Heart right ventricle (tissue), 16 donors: ENCODE results near the gene ACBD5. TPM values are rescaled to one million over a fixed set of nuclear protein-coding genes. Genes with fewer than 3 reads are reported as not detected.

ENCODE experiments used
- ATAC-seq, 8 donors: fragments of 200-7000 bp; cut with Tn5 transposase; one replicate each; pipeline ENCODE4 v1.9.1; 2020; ENCODE audit warnings: mild to moderate bottlenecking in 8 of 8, moderate library complexity in 8 of 8, moderate number of reproducible peaks in 1 of 8
- DNase-seq, 2 donors: peaks; one replicate each; pipeline ENCODE4 v3.0.0-alpha.2; 2020
- H3K27ac ChIP-seq, 10 donors: fragments of 200-600 bp; sonication (generic) in 2 of 10; one replicate each; pipeline versions ENCODE4 v1.5.0 to v1.8.0; 2020 to 2022; ENCODE audit warnings: mild to moderate bottlenecking in 3 of 10
- H3K27me3 ChIP-seq, 7 donors: fragments of 200-600 bp; one replicate each; pipeline ENCODE4 v1.8.0; 2021 to 2022; ENCODE audit warnings: mild to moderate bottlenecking in 2 of 7
- H3K36me3 ChIP-seq, 9 donors: fragments of 200-600 bp; sonication (generic) in 1 of 9; one replicate each; pipeline versions ENCODE4 v1.5.0 to v1.8.0; 2020 to 2022; ENCODE audit warnings: mild to moderate bottlenecking in 2 of 9
- H3K4me1 ChIP-seq, 9 donors: fragments of 200-600 bp; sonication (generic) in 1 of 9; one replicate each; pipeline versions ENCODE4 v1.5.0 to v1.8.0; 2020 to 2022; ENCODE audit warnings: mild to moderate bottlenecking in 4 of 9
- H3K4me3 ChIP-seq, 10 donors: fragments of 200-600 bp; sonication (generic) in 2 of 10; one replicate each; pipeline versions ENCODE4 v1.5.0 to v1.8.0; 2020 to 2022; ENCODE audit warnings: mild to moderate bottlenecking in 7 of 10, moderate library complexity in 2 of 10
- H3K9me3 ChIP-seq, 11 donors: fragments of 200-600 bp in 10 of 11; sonication (generic) in 2 of 11; one replicate each; pipeline versions ENCODE4 v1.5.0 to v1.8.0; 2013 to 2022; ENCODE audit warnings: mild to moderate bottlenecking in 2 of 11, control low read depth in 1 of 11, moderate library complexity in 1 of 11
- CTCF ChIP-seq, 9 donors: fragments of 200-600 bp; sonication (generic) in 2 of 9; IDR thresholded peaks; one replicate each; pipeline versions ENCODE4 v1.5.0 to v1.8.0; 2021 to 2022; ENCODE audit warnings: antibody characterized with exemption in 9 of 9, mild to moderate bottlenecking in 5 of 9, moderate library complexity in 1 of 9
- WGBS, 2 donors: extraction: QIAGEN DNeasy Blood & Tissue Kit; methylation state at CpG; one replicate each; pipeline ENCODE4 v1.1.7; 2013; ENCODE audit warnings: inconsistent platforms in 1 of 2; 5-methylcytosine and 5-hydroxymethylcytosine counted together
- intact Hi-C, 10 donors: fragments of 100-400 bp; cut with DNase I; formaldehyde crosslinking; loops; one replicate each; pipeline versions ENCODE4 v1.11.1 to v1.14.2; 2022
- polyA plus RNA-seq, 2 donors: library from polyadenylated mRNA; stranded (reverse); fragments of 200-250 nt; gene quantifications; one replicate each; pipeline ENCODE4 v1.2.3, GENCODE V29; 2013
- total RNA-seq, 10 donors: library from RNA; stranded (reverse); fragmentation: NEBNext Ultra II Directional in 3 of 10; extraction: Animal tissue kit (Norgen Biotek cat#: 25700) in 3 of 10; gene quantifications; one replicate each; pipeline versions ENCODE4 v1.2.1 to v1.2.4, GENCODE V29; 2021 to 2023
- donor health status: Arrhythmogenic right ventricular cardiomyopathy.
- donor health status: ischemic (EF 13 %, LVEDD 7.1; RV severe dilation, severe dysfunction).
- donor health status: healthy with polysubstance abuse.
- donor health status: DM: no; HTN: yes; CAD: no.
- donor health status: DM: no; HTN: no; CAD: no.
- donor health status: ischemic (EF 25% LVEDD 6.9; RV normal size, moderate dysfunction).
- donor health status: ischemic (EF 25% LVEDD 5.7; RV mildly dilated, moderate dysfunction).
- donor health status: healthy.
- donor health status: DM: yes; HTN: yes; CAD: no.
- donor health status: Ischemic cardiomyopathy.
- donor health status: ischemic (EF 35%, LVEDD 5.7; RV mildly dilated, moderate dysfunction).
- donor health status: nonischemic (EF 11% LVEDD 7.7; RV severe dilation, severe dysfunction).
- donor health status: DM: yes; HTN: yes; CAD: no.
- donor health status: PGD.
- donor health status: ischemic (EF 29% LVEDD 5.4; RV normal size, mild dysfunction).
- donor health status: nonischemic (EF 23%, LVEDD 6.1; RV moderate dilation, normal function).

ACBD5 gene
- total and polyA plus RNA-seq, 12 donors, result 14.6 to 93.3 (median 72.7) TPM

- no peak overlapping the region for H3K4me3 ChIP-seq
- WGBS, 2 donors, result 77 to 79% methylated on average over 5 of the region's 5 CpGs
- peaks cover 0 to 5% (median 0%) of the 10 kb centered on the region in 9 donors for H3K4me1 ChIP-seq
- H3K36me3 ChIP-seq, result peaks cover 0 to 84% (median 18%) of the 10 kb centered on the region in 9 donors
- intact Hi-C loops, result loop anchor here in 6 of 10 donors (2.0 to 10.0 kb wide), 4 partner anchors 61 to 141 kb away; no protein-coding TSS in a partner anchor
- peak; percentile 35 to 70 (median 59) for TF ChIP-seq CTCF (IDR thresholded peaks at IDR 0.05)
- DNase-seq (peak in 1 of 2 donors; percentile 39), ATAC-seq (no peak)
- no peak overlapping the region for H3K27ac ChIP-seq
- no peaks in the 10 kb centered on the region for H3K27me3 ChIP-seq
- H3K9me3 ChIP-seq, result no peaks in the 10 kb centered on the region
These were observed 16.6 kb downstream of the ACBD5 start for GRCh38 chr10:27223964-27224363.

- no peak for ATAC-seq
- H3K4me3 ChIP-seq, result no peak overlapping the region
- intact Hi-C loops, result loop anchor here in 1 of 10 donors (10.0 kb wide), 1 partner anchor 83 kb away; no protein-coding TSS in a partner anchor
- 94 to 96% methylated on average over 2 of the region's 2 CpGs for WGBS, 2 donors
- peaks cover 0 to 100% (median 83%) of the 10 kb centered on the region in 9 donors for H3K36me3 ChIP-seq
- no peak for TF ChIP-seq CTCF (IDR thresholded peaks at IDR 0.05)
- H3K27me3 ChIP-seq, result no peaks in the 10 kb centered on the region
- DNase-seq, result no peak
- no peaks in the 10 kb centered on the region for H3K9me3 ChIP-seq
- H3K4me1 ChIP-seq, result no peaks in the 10 kb centered on the region
- H3K27ac ChIP-seq, result no peak overlapping the region
These were observed 33.2 kb downstream of the ACBD5 start for GRCh38 chr10:27207350-27207749.

- ATAC-seq (no peak), DNase-seq (no peak)
- Histone ChIP-seq H3K4me1 (peaks cover 0 to 5% (median 0%) of the 10 kb centered on the region in 9 donors), H3K4me3 (no peak overlapping the region), H3K9me3 (no peaks in the 10 kb centered on the region), H3K27me3 (no peaks in the 10 kb centered on the region), H3K27ac (no peak overlapping the region), H3K36me3 (peaks cover 0 to 100% (median 72%) of the 10 kb centered on the region in 9 donors)
- intact Hi-C loops, result loop anchor here in 1 of 10 donors (10.0 kb wide), 1 partner anchor 79 kb away; no protein-coding TSS in a partner anchor
- 79 to 88% methylated on average over 5 of the region's 5 CpGs for WGBS, 2 donors
- no peak for TF ChIP-seq CTCF (IDR thresholded peaks at IDR 0.05)
These were observed 36.8 kb downstream of the ACBD5 start for GRCh38 chr10:27203806-27204205.

GRCh38 chr10:27197980-27198620, 42.5 kb downstream of the ACBD5 start:
- Histone ChIP-seq H3K36me3 (peaks cover 0 to 91% (median 22%) of the 10 kb centered on the region in 9 donors), H3K4me1 (peaks cover 0 to 15% (median 4%) of the 10 kb centered on the region in 9 donors), H3K27me3 (no peaks in the 10 kb centered on the region), H3K27ac (peak overlapping the region in 4 of 10 donors; percentile 11 to 57 (median 46)), H3K4me3 (no peak overlapping the region), H3K9me3 (no peaks in the 10 kb centered on the region)
- intact Hi-C loops, result no loop called here
- DNase-seq (peak; percentile 16 to 41), ATAC-seq (peak in 7 of 8 donors; percentile 58 to 84 (median 77))
- WGBS, 2 donors, result 38 to 57% methylated on average over 2 of the region's 2 CpGs
- no peak for TF ChIP-seq CTCF (IDR thresholded peaks at IDR 0.05)
